Fibroblast of skin of back (primary cell): ENCODE results near the gene CARMIL1.

Experiments
- DNase-seq: peaks from one replicate; pipeline ENCODE4 v3.0.0-alpha.2; 2013

Gene CARMIL1

DNA sequence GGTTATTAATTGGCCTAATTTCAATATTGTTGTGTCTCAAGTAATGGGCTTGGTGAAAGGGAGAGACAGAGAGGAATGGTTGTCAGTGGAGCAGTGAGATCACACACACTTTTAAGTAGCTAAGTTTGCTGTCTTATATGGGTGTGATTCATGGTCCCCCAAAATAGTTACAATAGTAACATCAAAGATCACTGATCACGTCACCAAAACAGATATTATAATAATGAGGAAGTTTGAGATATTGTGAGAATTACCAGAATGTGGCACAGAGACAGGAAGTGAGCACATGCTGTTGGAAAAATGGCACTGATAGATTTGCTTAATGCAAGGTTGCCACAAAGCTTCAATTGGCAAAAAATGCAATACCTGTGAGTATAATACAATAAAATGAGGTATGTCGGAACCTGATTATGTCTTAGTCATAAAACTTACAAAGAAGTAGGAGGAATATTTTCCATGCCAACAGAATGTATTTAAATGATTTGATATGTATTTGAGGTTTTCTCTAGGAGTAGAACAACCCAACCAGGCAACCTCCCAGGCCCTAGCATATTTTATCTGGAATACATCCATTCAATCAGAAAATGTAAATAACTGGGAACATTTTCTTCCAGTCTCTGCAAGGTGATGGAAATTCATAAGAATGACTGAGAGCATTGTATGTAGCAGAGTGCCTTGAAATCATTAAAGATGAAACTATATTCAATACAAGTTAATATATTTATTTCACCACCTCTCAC lies 167.8 kb downstream of the CARMIL1 start:
- no peak for DNase-seq

DNA sequence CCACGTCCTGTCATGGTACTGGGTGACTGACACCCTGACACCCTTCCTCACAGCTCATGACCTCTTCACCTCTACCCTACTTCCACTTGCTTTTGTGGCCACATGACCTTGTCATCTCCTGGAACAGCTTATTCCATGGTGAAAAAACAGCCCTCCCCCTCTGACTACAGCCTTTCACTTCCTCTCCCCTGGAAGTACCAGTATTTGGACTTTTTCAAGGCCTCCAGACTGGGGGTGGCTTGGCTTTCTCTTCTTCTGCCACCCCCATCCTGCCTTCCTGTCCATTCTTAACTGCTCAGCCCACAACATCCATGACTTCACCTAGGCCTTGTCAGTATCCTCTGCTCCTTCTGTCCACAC lies 168.4 kb downstream of the CARMIL1 start:
- DNase-seq: no peak

DNA sequence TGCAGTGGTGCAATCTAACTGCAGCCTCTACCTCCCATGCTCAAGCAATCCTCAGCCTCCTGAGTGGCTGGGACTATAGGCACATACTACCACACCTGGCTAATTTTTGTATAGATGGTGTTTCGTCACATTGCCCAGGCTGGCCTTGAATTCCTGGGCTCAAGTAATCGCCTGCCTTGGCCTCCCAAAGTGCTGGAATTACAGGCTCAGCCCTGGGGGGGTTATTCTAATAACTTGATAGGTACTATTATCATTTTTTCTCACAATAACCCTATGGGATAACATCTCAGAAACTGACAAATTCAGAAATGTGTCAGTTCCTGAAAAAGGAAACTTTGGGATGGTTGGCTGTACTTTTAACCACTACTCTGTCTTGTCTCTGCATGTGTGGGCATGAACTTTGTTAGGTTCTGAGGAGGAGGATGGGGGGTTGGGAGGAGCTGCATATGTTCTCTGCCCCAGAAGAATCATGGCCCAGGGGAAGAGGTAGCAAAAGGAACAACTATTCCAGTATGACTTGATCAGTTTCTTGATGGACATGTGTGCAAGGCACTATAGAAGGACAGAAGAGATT lies 169.9 kb downstream of the CARMIL1 start:
- DNase-seq: no peak

DNA sequence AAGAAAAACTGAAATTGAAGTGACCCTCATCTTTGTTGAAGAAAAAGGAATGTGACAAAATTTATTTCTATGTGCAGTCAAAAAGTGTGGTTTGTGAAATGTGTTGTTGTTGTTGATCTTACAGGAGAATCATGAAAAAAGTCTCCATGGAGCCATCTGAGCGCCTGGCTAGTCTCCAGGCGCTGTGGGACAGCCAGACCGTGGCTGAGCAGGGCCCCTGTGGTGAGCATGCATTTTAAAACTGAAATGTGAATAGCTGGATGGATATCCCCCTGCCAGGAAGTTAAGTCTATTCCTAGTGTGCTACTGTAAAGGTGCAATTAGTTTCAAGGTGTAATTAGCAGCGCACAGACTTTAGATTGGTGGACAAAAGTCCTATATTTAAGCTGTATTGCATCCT lies 170.6 kb downstream of the CARMIL1 start:
- peak; percentile 15 for DNase-seq

DNA sequence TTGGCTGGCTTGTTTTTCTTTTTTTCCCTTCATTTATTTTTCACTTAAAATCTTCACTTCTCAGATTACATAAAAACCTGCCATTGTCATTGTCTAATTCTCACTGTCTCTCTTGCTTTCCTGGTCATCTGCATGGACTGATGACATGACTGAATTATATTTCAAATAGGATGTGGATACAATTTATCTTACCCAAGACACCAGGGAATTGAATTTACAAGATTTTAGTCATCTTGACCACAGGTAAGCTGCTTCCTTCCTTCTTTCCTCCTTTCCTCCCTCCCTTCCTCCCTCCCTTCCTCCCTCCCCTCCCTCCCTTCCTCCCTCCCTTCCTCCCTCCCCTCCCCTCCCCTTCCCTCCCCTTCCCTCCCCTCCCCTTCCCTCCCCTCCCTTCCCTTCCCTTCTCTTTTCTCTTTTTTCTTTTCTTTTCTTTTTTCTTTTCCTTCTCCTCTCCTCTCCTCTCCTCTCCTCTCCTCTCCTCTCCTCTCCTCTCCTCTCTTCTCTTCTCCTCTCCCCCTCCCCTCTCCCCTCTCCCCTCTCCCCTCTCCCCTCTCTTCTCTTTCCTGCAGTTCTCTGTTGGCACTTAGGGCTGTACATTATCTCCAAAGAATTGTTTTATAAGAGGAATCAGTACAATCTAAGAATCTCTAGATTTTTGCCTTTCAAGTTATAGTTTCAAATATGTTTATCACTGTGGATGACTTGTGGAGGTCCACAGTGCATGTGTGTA lies 171.5 kb downstream of the CARMIL1 start:
- DNase-seq: no peak

DNA sequence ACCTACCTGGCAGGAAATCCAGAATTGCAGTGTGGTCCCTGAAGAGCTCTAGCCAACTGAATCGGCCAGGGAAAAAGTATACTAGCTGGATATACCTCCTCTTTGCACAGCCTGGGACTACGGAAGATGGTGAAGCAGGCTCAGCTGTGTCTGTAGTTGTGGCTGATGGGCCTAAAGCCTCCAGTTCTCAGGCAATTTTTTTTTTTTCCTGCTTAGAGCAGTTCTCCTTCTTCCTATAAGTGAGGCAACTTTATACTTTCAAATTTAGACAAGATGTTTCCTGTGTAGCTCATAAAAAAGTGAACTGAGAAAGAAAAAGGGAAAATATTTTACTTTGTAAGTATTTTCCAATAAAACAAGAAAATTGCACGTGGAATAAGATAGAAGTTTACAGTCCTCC lies 172.9 kb downstream of the CARMIL1 start:
- DNase-seq: no peak

DNA sequence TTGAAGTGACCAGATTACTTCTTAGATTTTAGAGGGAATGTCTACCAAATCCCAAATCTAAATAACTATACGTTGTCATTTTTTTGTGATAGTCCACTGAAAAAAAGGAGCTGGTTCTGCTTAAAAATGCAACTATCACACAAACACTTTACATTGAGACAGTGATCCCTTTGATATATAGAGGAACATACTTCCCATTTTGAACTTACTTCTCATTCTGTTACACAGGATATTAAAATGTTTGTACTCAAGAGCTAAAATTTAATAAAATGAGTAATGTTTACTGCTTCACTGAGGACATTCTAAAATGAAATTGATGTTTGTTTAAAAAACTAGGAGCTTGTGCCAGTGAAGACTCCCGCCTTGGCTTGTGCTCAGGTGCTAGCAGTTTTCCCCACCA lies 174.1 kb downstream of the CARMIL1 start:
- DNase-seq: no peak

DNA sequence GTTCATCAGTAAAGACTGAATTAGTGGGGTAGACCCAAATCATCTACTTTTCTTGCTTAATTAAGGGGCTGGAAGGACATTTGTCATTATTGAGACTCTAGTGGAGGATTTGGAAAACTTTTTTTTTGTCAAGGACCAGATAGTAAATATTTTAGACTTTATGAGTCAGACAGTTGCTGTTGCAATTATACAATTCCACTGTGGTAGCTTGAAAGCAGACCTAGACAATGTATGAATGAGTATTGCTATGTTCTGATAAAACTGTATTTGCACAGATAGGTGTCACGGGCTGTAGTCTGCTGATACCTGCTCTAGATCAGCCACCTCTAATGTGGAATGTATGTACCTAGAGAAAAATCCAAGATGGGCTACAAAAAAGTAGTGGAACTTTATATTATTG lies 175.0 kb downstream of the CARMIL1 start:
- no peak for DNase-seq

DNA sequence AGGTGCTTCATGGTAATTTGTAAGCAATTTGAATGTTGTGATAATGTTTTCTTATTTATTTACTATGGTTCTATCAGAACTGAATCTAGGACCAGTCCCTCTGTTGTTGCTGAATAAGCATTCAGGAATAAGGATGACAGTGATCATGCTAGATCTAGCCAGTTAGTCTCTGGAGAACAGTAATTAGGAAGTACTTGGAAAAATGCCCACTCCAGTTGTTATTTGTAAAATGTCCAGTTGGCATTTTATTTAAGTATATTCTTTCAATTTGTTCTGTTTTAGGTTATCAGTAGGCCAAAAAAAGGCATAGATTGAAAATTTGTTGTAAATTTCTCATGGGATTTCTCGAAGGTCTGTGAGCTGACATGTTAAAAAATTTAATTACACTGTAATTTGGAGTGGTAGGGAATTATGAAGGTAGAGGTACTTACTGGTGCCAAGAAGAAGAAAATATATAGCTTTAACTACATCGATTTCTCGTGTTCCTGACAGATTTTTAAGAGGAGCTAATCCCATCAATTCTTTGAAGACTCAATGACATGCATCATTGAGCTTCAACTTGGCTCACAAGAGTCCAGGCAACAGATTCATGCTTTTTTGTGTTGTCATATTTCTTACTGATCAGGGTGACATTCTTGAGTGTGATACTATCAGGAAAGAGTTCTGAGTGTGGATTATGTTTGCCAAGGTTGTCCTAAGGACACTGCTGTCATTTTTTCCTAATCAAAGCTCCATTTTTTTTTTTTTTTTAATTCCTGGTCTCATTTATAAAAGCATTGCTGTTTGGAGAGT lies 177.3 kb downstream of the CARMIL1 start:
- DNase-seq: no peak

DNA sequence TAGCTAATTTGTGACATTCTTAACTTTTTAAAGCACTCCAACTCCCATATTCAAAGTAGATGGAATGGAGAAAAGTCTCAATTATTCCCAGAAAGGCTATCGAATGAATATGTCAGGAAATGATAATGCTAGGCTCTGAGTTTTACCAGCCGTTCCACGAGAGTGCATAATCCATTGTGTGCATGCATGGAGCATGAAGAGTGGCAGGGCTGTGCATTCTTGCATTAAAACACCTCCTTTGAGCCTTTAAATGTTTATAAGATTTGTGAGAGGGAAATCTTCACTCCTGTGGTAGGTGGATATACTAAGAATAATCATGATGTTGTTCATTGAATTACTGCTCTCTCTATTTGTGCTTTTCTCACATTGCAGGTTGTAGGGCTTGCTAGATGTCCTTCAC lies 178.3 kb downstream of the CARMIL1 start:
- DNase-seq: no peak

DNA sequence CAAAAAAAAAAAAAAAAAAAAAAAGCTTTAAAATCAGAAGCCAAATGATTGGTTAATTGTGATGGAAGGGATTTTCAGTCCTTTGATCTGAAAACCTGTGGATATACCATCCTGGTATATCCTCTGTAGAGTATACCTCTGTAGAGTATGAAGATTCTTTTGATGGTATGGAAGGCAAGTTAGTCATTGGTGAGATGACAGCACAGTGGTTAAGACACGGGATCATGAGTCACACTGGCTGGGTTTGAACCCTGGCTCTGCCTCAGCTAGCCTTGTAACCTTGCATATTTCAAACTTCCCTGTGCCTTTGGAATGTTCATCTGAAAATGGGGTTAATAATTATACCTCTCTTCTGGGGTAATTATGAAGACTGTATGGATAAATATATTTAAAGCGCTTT lies 179.3 kb downstream of the CARMIL1 start:
- peak; percentile 67 for DNase-seq

DNA sequence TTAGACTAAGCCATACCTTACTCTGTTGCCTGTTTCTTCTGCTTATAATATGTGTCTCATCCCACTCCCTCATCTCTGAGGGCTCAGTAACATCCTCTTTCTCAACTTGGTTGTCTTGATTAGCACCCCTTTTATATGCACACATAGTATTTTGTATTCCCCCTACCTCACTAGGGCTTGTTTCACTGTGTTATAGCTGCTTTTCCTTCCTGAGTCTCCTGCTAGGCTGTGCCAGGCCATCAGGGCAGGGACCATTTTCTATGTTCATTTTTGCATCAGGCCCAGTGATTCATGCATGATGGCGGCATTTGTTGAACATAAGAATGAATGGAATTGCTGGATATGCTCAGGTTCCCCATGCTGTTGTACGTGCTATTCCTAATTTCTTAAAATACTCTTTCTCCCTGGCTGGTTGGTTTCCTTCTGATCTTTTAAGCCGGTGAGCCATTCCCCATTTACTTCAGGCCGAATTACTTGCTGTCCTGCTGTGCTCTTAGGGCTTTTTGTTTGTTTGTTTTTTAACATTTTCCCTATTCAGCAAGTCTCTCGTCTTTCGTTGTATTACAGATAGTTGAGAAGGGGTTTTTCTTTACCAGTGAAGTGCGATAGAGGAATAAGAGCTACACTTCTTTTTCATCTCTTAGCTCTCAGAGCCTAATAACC lies 183.2 kb downstream of the CARMIL1 start:
- no peak for DNase-seq

DNA sequence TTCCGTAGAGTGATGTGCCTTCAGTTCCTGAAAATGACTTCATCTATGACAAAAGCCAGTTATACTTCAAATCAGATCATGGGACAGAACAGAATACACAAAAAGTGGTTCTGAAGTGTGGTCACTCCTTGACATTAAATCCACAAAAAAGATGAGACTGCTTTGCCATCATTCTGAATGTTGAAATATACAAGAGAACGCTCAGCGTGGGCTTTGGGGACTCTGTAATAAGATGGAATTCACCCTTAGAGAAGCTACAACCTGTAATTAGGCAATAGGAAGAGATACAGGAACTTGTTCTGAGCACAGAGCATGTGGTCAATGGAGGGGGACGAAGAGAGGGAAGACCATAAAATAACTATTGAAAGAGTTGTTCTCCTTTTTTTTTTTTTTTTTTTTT lies 184.3 kb downstream of the CARMIL1 start:
- DNase-seq: no peak

DNA sequence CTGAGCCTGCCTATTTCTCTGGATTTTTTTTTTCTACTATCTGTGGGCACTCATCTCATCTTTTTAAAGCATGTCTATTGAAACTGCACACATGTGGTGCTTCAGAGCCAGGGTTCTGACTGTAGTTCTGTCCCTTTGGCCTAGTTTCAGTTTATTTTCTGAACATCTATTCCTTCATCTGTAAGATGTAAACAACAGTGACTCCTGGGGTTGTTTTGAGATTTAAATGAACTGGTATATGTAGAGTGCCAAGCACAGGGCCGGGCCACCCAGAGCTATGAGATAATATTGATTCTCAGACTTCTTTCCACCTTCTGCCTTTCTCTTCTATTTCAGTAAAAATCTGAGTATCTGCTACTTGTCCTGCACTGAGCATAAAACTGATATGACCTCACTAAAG lies 185.1 kb downstream of the CARMIL1 start:
- DNase-seq: no peak

DNA sequence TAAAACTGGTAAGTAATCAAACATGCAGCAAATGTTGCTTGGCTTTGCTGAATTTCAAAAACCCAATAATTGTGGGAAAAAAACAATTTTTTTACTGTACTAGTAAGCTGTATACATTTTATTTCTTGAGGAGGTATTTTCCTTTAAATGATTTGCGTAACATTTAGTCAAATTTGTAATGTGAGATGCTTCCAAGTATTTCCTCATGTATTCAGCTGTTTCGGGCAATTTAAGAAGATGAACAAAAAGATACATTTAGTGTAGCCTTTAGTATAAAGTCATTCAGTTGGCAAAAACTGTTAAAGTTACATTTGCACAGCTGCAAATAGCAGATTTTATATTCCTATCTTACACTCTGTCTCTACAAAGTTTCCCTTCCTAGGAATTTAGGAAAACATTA lies 186.8 kb downstream of the CARMIL1 start:
- no peak for DNase-seq

DNA sequence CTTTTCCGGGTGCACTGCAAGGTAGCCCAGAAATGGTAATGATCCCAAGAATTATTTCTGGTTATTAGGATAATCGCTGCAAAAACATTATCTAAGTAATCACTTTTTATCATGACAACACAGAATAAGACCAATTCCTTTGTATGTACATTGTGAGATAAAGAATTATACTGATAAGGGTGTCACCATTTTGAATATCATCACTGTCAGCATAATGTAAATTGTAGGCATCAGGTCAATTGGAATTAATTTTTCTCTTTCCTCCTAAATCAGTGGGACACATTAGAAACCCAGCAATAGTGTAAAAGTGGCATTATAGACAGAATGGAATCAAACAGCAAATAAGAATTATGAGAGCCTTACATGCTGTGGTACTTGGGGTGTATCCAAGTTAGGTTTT lies 189.7 kb downstream of the CARMIL1 start:
- DNase-seq: no peak

DNA sequence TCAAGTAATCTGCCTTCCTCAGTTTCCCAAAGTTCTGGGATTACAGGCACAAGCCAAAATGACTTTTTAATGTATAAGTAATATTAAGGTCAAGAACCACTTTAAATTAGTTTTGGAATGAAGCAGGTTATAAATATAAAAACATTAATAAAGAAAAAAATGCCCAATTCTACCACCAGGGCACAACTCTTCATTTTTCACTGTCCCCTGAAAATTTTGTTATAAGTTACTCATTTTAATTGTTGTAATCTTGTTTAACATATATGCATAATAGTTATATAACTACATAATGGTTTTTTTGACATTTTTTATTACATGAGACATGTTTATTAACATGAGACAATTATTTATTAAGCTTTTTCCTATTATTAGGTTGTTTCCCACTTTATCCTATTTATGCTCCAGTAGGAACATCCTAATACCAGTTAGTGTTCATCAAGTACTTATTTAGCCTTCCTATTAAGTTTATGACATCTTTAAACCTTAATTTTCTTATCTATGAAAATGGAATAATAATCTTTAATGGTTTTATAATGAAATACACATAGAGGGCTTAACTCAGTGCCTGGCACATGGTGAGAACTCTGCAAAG lies 190.7 kb downstream of the CARMIL1 start:
- DNase-seq: no peak

DNA sequence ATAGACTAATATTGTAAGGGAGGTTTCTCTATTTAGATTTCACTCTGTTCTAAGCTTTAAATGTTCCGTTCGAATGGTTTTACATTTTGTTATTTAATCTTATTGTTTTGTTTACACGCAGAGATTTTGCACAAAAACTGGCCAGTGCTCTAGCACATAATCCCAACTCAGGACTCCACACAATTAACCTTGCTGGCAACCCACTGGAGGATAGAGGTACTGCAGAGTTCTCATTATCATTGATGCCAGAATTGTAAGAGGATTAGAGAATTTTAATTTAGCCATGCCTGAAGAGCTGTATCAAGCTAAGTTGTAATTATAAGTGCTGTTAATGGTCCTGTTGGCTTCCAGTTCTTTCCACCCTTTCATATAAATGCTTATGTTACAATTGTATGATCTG lies 193.1 kb downstream of the CARMIL1 start:
- no peak for DNase-seq

DNA sequence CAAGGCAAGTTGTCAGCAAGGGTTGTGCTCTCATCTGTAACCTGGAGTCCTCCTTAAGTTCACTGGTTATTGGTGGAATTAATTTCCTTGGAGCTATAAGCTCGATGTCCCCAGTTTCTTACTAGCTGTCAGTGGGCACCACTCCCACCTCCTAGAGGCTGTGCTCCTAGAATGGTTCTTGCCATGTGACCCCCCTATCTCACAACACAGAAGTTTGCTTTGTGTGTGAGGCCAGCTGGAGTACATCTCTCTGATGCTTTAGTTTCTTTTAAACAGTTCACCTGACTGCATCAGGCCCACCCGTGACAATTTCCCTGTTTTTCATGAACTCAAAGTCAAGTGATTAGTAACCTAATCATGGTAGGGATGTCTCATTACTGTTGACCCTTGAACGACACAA lies 193.7 kb downstream of the CARMIL1 start:
- no peak for DNase-seq

DNA sequence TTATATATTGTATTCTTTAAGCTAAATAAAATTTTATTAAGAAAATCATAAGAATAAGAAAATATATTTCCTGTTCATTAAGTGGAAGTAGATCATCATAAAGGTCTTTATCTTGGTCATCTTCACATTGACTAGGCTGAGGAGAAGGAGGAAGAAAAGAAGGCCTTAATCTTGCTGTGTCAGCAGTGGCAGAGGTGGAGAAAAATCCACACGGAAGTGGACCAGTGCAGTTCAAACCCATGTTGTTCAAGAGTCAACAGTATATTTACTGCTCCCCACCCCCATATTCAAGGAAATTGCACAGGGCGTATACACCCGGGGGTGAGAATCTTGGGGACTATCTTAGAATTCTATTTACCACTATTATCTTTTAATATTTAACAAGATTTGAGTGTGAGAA lies 194.3 kb downstream of the CARMIL1 start:
- no peak for DNase-seq

DNA sequence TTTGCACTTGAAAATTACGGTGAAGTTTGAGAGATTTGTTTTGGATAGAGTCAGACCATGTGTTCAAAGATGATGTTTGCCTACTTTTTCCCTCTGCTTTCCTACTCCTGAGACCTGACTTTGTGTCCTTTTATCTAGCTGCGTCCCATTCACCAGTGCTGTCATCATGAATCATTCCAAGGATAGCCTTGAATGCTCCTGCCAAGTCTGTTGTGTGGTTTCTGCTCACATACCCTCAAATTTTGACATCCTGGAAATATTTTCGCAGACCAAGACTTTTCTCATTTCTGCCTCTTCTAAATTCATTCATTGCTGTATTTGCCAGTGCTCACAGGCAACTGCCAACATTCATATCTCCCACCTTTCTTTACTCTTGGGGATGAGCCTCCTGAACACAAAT lies 197.0 kb downstream of the CARMIL1 start:
- peak; percentile 67 for DNase-seq

DNA sequence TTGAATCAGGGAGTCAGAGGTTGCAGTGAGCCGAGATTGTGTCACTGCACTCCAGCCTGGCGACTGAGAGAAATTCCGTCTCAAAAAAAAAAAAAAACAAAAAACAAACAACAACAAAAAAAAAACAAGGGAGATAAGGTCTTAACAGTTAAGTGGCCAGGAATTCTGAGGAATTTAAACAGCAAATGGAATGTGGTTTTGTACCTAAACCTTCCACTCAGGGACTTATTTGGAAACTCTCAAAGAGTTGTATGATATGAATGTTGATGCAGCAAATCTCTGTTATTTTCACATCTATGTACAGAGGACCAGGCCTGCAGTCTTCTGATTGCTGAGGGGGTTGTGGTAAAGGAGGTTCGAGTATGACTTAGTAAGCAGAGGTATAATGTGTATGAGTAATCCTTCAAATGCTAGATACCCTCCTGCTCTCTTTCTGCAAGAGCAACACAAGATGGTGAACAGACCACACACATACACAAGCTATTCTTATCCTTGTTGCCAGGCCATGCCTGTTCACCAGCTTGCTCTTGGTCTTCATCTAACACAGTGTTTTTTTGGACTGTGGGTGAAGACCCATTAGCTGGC lies 197.9 kb downstream of the CARMIL1 start:
- DNase-seq: peak; percentile 54
